ENCODE results near the gene GRIP2. TPM values are rescaled to one million over a fixed set of nuclear protein-coding genes. Genes with fewer than 3 reads are reported as not detected.

The GRIP2 gene
- total and polyA plus RNA-seq, 10 donors: 0.15 to 3.7 (median 1.2) TPM

- H3K9me3 ChIP-seq: no peaks in the 10 kb centered on the region
- peaks cover 0 to 100% (median 64%) of the 10 kb centered on the region in 6 donors for H3K36me3 ChIP-seq
- DNase-seq: no peak
- 82 to 99% (median 86%) methylated on average over 5 to 6 of the region's 6 CpGs for WGBS, 5 donors
- H3K4me3 ChIP-seq: no peak overlapping the region
- no peaks in the 10 kb centered on the region for H3K27me3 ChIP-seq (replicated peaks in 1 of 7)
- TF ChIP-seq POLR2A (IDR thresholded peaks at IDR 0.05): no peak
- no peak for TF ChIP-seq CTCF (IDR thresholded peaks at IDR 0.05 in 8 of 11, conservative IDR thresholded peaks at IDR 0.05 in 3 of 11)
- peak in 1 of 3 donors; percentile 53 for TF ChIP-seq POLR2AphosphoS5 (IDR thresholded peaks at IDR 0.05)
- no peak overlapping the region for H3K27ac ChIP-seq
- intact Hi-C loops (cut with DNase I; ENCODE audit: low total_unique reads): loop anchor here (10.0 kb wide), 1 partner anchor 51 kb away; the partner anchor contains the start of gene SLC6A6
- H3K4me1 ChIP-seq: peaks cover 11 to 55% (median 37%) of the 10 kb centered on the region in 6 donors
These were observed 84.4 kb downstream of the GRIP2 start for GRCh38 chr3:14455571-14456317.

- peaks cover 0 to 100% (median 64%) of the 10 kb centered on the region in 6 donors for H3K36me3 ChIP-seq
- intact Hi-C loops (cut with DNase I; ENCODE audit: low total_unique reads): loop anchor here (10.0 kb wide), 1 partner anchor 50 kb away; the partner anchor contains the start of gene SLC6A6
- DNase-seq: no peak
These were observed 85.4 kb downstream of the GRIP2 start for GRCh38 chr3:14454639-14455310.

DNA sequence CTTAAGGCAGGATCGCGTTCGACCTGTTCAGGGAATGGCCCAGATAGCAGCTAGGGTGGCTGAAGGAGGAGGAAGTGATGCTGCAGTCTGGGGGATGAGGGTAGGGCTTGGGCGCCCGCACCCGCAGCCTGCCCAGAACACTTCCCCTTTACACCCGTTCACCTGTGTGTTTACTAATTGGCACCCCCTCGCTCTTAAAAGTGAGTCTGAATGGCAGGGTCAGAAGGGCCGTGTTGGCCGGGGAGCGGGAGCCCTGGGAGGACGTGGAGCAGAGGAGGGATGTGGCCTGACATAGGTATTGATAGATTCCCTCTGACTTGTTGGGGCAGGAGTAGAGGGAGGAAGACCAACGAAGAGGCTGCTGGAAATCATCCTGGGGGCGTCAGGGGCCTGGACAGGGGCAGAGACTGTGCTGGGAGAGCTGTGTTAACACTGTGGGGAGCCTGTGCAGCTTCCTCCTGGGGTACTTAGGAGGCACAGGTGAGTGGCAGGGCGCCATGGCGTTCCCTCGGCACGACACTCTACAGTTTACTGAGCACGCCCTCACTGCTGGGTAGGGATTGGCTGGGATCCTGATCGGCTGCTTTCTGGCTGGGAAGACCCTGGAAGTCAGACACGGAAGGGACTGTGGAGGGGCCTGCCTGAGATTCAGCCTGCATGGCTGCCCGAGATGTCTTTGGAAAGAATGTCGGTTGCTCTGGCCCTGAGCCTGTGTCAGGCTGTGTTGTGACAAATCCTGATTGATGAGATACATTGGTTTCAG is 86.1 kb downstream of the GRIP2 start:
- TF ChIP-seq CTCF (IDR thresholded peaks at IDR 0.05 in 8 of 11, conservative IDR thresholded peaks at IDR 0.05 in 3 of 11) (no peak), POLR2AphosphoS5 (IDR thresholded peaks at IDR 0.05) (peak; percentile 41 to 50 (median 42)), POLR2A (IDR thresholded peaks at IDR 0.05) (no peak)
- peaks cover 0 to 100% (median 63%) of the 10 kb centered on the region in 6 donors for H3K36me3 ChIP-seq
- WGBS, 5 donors: 53 to 71% (median 61%) methylated on average over 22 to 23 of the region's 23 CpGs
- no peaks in the 10 kb centered on the region for H3K27me3 ChIP-seq (replicated peaks in 1 of 7)
- no peaks in the 10 kb centered on the region for H3K9me3 ChIP-seq
- peak; percentile 87 for DNase-seq
- peaks cover 11 to 47% (median 36%) of the 10 kb centered on the region in 6 donors for H3K4me1 ChIP-seq
- peak overlapping the region in 1 of 8 donors; percentile 11 for H3K4me3 ChIP-seq
- peak overlapping the region in 7 of 8 donors; percentile 62 to 82 (median 72) for H3K27ac ChIP-seq
- intact Hi-C loops (cut with DNase I; ENCODE audit: low total_unique reads): loop anchor here (10.0 kb wide), 1 partner anchor 49 kb away; the partner anchor contains the start of gene SLC6A6

More at GRCh38 chr3:14454639-14455310, 85.4 kb downstream of the GRIP2 start:
- Histone ChIP-seq H3K27ac (peak overlapping the region in 1 of 8 donors; percentile 70), H3K27me3 (replicated peaks in 1 of 7) (no peaks in the 10 kb centered on the region), H3K4me3 (no peak overlapping the region), H3K4me1 (peaks cover 11 to 47% (median 33%) of the 10 kb centered on the region in 6 donors), H3K9me3 (no peaks in the 10 kb centered on the region)
- TF ChIP-seq CTCF (IDR thresholded peaks at IDR 0.05 in 8 of 11, conservative IDR thresholded peaks at IDR 0.05 in 3 of 11): no peak
- no peak for TF ChIP-seq POLR2AphosphoS5 (IDR thresholded peaks at IDR 0.05)
- TF ChIP-seq POLR2A (IDR thresholded peaks at IDR 0.05): no peak
- 86 to 94% (median 89%) methylated on average over 7 to 8 of the region's 8 CpGs for WGBS, 5 donors

Data from spleen (tissue), 11 donors.